Stimulated activated CD8-positive, alpha-beta memory T cell treated with anti-CD3 and anti-CD28 coated beads, Interleukin-15, amount 100 ng/mL, for 4 hours (primary cell): ENCODE results near the gene SBK2.
A peak's percentile ranks its signal among the peaks of the same experiment; 100 is the strongest.
"Not testable (repeated sequence)": the region's sequence is repeated elsewhere in the genome, so short reads cannot be mapped to it uniquely, and the experiment has no call there.

Source experiments
- DNase-seq, 2 donors: peaks; one replicate each; pipeline ENCODE4 v3.0.0-alpha.2; 2020; ENCODE audit warnings: low read depth in 2 of 2

Gene SBK2

GRCh38 chr19:55536951-55537740 is at the start of gene SBK2:
TSS of gene SBK2 (minus strand) at chr19:55537133. CDS start at chr19:55536294, 839 bp downstream.
- no peak for DNase-seq

- no peak for DNase-seq
Measured at GRCh38 chr19:55585658-55586339, 48.9 kb upstream of the SBK2 start.

DNA sequence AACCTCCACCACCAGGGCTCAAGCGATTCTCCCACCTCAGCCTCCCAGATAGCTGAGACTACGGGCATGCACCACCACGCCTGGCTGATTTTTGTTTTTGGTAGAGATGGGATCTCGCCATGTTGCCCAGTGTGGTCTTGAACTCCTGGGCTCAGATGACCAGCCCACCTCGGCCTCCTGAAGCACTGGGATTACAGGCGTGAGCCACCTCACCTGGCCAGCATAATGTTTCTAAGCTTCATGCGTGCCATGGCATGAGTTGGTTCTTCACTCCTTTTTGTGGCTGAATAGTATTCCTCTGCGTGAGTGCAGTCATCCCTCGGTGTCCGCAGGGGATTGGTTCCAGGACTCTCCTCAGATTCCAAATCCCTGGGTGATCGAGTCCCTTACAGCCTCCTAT is 47.9 kb upstream of the SBK2 start:
- DNase-seq = no peak

DNA sequence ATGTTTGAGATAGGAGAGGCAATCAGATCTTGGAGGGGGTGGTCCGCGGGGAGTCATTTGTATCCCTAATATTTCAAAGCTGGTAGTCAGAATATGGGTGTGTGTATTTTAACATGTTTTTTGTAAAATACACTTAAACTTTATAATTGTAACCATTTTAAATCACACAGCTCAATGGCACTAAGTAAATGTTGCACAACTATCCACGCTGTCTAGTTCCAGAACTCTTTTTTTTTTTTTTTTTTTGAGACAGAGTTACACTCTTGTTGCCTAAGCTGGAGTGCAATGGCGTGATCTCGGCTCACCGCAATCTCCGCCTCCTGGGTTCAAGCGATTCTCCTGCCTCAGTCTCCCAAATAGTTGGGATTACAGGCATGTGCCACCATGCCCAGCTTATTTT is 47.0 kb upstream of the SBK2 start:
- DNase-seq = not testable (repeated sequence)

- not testable (repeated sequence) for DNase-seq
Measured at GRCh38 chr19:55582284-55582683, 45.4 kb upstream of the SBK2 start.

DNA sequence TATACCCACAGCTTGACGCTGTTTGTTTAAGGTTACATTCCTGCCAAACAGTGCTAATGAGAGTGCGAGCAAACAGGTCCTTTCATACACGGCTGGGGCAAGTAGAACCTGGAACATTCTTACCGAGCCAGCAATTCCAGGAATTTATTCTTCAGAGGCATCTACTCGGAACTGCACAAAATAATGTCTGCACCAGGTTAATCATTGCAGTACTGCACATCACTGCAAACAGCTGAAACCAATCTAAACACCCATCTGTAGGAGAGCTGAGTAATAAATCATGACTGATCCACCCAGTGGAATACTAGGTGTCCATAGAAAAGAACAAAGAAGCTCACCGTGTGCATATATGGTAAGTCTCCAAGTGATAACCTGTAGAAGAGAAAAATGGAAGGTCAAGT is 44.9 kb upstream of the SBK2 start:
- DNase-seq = no peak

GRCh38 chr19:55581145-55581822 is 44.4 kb upstream of the SBK2 start:
- DNase-seq = no peak

GRCh38 chr19:55580628-55581144 is 43.8 kb upstream of the SBK2 start, which contains the start of gene ZNF579:
TSS of gene ZNF579 (minus strand) at chr19:55580848. CDS start at chr19:55579639, 1,209 bp downstream.
- peak; percentile 48 to 53 for DNase-seq

- DNase-seq = no peak
Measured at GRCh38 chr19:55579766-55580621, 43.1 kb upstream of the SBK2 start.

DNA sequence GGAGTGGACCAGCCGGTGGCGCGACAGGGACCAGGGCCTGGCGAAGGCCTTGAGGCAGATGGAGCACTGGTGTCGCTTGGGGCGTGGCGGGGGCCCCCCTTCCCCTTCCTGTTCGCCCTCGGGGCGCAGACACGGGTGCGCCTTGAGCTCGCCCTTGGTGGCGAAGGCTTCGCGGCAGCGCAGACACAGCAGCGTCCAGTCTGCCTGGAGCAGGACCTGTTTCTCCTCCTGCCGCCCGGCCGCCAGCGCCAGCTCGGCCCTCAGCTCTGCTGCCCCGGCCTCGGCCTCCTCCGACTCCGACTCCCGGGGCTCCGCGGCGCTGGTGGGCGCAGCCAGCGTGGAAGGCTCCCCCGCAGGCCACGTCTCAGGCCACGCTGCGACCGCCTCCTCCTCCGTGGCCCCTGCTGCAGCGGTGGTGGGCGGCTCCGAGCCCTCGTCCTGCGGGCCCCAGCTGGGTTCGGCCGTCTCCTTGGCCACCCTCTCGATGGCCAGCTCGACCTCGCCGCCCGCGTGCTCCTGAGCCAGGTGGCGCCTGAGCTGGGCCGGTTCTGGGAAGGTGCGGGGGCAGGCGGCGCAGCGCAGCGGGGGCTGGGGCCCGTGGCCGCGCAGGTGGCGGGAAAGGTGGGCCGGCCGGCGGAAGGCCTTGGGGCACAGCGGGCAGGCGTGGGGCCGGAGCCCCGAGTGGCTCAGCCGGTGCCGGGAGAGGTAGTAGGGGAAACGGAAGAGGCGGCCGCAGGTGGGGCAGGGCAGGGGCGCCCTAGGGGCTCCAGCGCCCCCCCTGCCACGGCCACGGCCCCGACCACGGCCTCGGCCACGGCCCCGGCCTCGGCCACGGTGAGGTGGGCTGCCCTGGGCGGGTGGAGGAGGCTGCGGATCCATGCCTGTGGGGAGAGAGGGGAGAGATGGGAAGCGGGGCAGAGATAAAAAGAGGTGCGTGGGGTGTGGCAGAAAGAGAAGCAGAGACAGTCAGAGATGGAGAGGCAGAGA is 42.1 kb upstream of the SBK2 start:
- no peak for DNase-seq

- DNase-seq = no peak
Measured at GRCh38 chr19:55578031-55578760, 41.3 kb upstream of the SBK2 start.

GRCh38 chr19:55576746-55577145 is 39.8 kb upstream of the SBK2 start:
- DNase-seq = no peak

DNA sequence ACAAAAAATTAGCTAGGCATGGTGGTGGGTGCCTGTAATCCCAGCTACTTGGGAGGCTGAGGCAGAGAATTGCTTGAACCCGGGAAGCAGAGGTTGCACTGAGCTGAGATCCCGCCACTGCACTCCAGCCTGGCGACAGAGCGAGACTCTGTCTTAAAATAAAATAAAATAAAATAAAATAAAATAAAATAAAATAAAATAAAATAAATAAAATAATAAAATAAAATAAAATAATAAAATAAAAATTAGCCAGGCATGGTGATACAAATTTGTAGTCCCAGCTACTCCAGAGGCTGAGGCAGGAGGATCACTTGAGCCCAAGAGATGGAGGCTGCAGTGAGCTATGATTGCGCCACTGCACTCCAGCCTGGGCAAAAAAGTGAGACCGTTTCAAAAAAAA is 37.0 kb upstream of the SBK2 start:
- DNase-seq = not testable (repeated sequence)

- DNase-seq = not testable (repeated sequence)
Measured at GRCh38 chr19:55569477-55569876, 32.5 kb upstream of the SBK2 start.

DNA sequence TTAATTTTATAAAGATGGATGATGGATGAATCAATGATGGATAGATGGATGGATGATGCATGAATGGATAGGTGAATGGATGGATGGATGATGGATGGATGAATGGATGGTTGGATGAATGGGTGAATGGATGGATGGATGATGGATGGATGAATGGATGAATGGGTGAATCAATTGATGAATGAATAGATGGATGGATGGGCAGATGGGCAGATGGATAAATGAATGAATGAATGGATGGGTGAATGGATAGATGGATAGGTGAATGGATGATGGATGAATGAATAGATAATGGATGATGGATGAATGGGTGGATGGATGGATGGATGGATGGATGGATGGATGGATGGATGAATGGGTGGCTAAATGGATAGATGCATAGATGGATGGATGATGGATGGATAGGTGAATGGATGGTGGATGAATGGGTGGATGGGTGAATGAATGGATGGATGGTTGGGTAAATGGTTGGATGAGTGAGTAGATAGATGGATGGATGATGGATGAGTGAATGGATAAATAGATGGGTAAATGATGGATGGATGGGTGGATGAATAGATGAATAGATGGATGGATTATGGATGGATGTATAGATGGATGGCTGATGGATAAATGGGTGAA is 30.9 kb upstream of the SBK2 start:
- no peak for DNase-seq

GRCh38 chr19:55566823-55567222 is 29.9 kb upstream of the SBK2 start:
- DNase-seq = no peak

GRCh38 chr19:55563261-55563690 is 26.3 kb upstream of the SBK2 start:
- no peak for DNase-seq

DNA sequence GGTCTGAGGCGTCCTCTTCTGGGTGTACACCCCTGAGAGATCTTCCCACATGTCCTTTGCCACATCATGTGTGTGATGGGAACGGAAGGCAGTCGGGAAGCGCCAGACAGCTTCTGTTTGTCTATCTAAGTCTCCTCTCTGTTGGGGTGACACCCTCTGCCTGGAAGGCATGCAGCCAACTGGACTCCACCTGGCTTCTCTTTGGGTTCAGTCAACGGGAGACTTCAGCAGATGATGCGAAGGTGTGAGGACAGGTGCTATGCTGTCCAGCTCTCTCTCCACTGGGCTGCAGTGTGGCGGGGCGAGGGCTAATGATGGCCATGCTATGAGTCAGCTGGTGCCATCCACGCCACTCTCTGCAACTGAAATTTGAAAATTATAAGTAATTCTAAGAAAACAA is 22.8 kb upstream of the SBK2 start:
- DNase-seq = no peak

DNA sequence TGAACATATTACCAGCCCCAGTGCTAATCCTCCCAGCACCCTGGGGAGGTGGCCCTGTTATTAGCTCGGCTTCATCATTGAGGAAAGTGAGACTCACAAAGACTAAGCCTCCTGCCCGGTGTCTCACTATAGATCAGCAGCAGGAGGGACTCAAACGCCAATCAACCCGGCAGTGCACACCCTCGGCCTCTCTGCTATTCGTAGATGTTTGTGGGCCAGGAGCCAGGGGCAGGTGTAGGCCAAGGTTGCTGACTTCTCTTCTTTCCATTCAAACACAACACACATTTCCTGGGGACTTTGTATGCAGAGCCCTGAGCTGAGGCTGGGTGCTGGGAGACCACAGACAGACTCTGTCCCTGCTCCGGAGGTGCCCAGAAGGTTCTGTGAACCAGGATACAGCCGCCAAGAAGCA is 17.8 kb upstream of the SBK2 start:
- DNase-seq = no peak
